PC-9 (cell line): Measurements from ENCODE around the gene VWA3A.

Experiments used
- CTCF ChIP-seq: fragments of 200-600 bp; sonication (generic); conservative IDR thresholded peaks from 2 replicates; pipeline ENCODE4 v1.6.1; 2017; ENCODE audit warnings: mixed run types, antibody characterized with exemption, mild to moderate bottlenecking, moderate library complexity
- EZH2 ChIP-seq: fragments of 200-600 bp; sonication (generic); IDR thresholded peaks from 2 replicates; pipeline ENCODE4 v1.8.0; 2017; ENCODE audit warnings: antibody characterized with exemption, low read depth

GRCh38 chr16:22205577-22206012, 113.3 kb downstream of the VWA3A start:
- TF ChIP-seq CTCF (no peak), EZH2 (no peak)
